Measurements from ENCODE around the gene PRKCA. TPM values are rescaled to one million over a fixed set of nuclear protein-coding genes. Genes with fewer than 3 reads are reported as not detected.

PRKCA gene
- total and polyA plus RNA-seq, 4 experiments from 2014 or later = 1.1 to 107 (median 56.1) TPM

GRCh38 chr17:66790501-66791061, 488.2 kb downstream of the PRKCA start:
- H3K27ac ChIP-seq (ENCODE audit: low read depth, low read length) = no peak overlapping the region
- no peaks in the 10 kb centered on the region for H3K27me3 ChIP-seq (ENCODE audit: insufficient read depth, low read length)
- no peaks in the 10 kb centered on the region for H3K9me3 ChIP-seq (ENCODE audit: control insufficient read depth in 1 of 2, low read length in 2 of 2)
- no peak for DNase-seq
- Mint-ChIP-seq H3K36me3 (peaks cover 71 to 80% of the 10 kb centered on the region in 2 donors), H3K4me3 (no peak overlapping the region), H3K9me3 (peaks cover 0 to 2% (median 0%) of the 10 kb centered on the region in 8 donors), H3K27me3 (no peaks in the 10 kb centered on the region), H3K27ac (no peak overlapping the region), H3K4me1 (peaks cover 0 to 5% (median 2%) of the 10 kb centered on the region in 4 donors)
- H3K36me3 ChIP-seq (ENCODE audit: insufficient read depth, low read length) = peaks cover 39% of the 10 kb centered on the region
- ChIA-PET CTCF (ENCODE audit: partially characterized antibody) (no interaction called here), POLR2A (ENCODE audit: partially characterized antibody) (no interaction called here)
- H3K4me3 ChIP-seq (ENCODE audit: low read length in 2 of 2) = no peak overlapping the region
- intact Hi-C loops (cut with micrococcal nuclease) = no loop called here
- no peaks in the 10 kb centered on the region for H3K4me1 ChIP-seq (ENCODE audit: insufficient read depth, low read length)

- Histone ChIP-seq H3K9me3 (ENCODE audit: control insufficient read depth in 1 of 2, low read length in 2 of 2) (no peaks in the 10 kb centered on the region), H3K4me1 (ENCODE audit: insufficient read depth, low read length) (no peaks in the 10 kb centered on the region), H3K4me3 (ENCODE audit: low read length in 2 of 2) (no peak overlapping the region), H3K27ac (ENCODE audit: low read depth, low read length) (no peak overlapping the region), H3K36me3 (ENCODE audit: insufficient read depth, low read length) (peaks cover 46% of the 10 kb centered on the region), H3K27me3 (ENCODE audit: insufficient read depth, low read length) (no peaks in the 10 kb centered on the region)
- peaks cover 76 to 83% of the 10 kb centered on the region in 2 donors for H3K36me3 Mint-ChIP-seq
- intact Hi-C loops (cut with micrococcal nuclease) = no loop called here
- no peak for DNase-seq
- H3K4me1 Mint-ChIP-seq = peaks cover 0 to 5% (median 2%) of the 10 kb centered on the region in 4 donors
- POLR2A ChIA-PET (ENCODE audit: partially characterized antibody) = no interaction called here
- peaks cover 0 to 2% (median 0%) of the 10 kb centered on the region in 8 donors for H3K9me3 Mint-ChIP-seq
- H3K4me3 Mint-ChIP-seq = no peak overlapping the region
- H3K27me3 Mint-ChIP-seq = no peaks in the 10 kb centered on the region
- CTCF ChIA-PET (ENCODE audit: partially characterized antibody) = no interaction called here
- peak overlapping the region in 3 of 7 donors; percentile 25 to 72 (median 45) for H3K27ac Mint-ChIP-seq
These were observed 488.9 kb downstream of the PRKCA start for GRCh38 chr17:66791347-66791746.

- intact Hi-C loops (cut with micrococcal nuclease) = no loop called here
- peak overlapping the region in 1 of 7 donors; percentile 27 for H3K27ac Mint-ChIP-seq
- peaks cover 0 to 2% (median 0%) of the 10 kb centered on the region in 8 donors for H3K9me3 Mint-ChIP-seq
- H3K36me3 Mint-ChIP-seq = peaks cover 70 to 71% of the 10 kb centered on the region in 2 donors
- Histone ChIP-seq H3K4me3 (ENCODE audit: low read length in 2 of 2) (no peak overlapping the region), H3K9me3 (ENCODE audit: control insufficient read depth in 1 of 2, low read length in 2 of 2) (no peaks in the 10 kb centered on the region), H3K36me3 (ENCODE audit: insufficient read depth, low read length) (peaks cover 36% of the 10 kb centered on the region), H3K27ac (ENCODE audit: low read depth, low read length) (no peak overlapping the region), H3K4me1 (ENCODE audit: insufficient read depth, low read length) (no peaks in the 10 kb centered on the region), H3K27me3 (ENCODE audit: insufficient read depth, low read length) (no peaks in the 10 kb centered on the region)
- DNase-seq = no peak
- no peak overlapping the region for H3K4me3 Mint-ChIP-seq
- H3K27me3 Mint-ChIP-seq = no peaks in the 10 kb centered on the region
- POLR2A ChIA-PET (ENCODE audit: partially characterized antibody) = interaction anchor here (0.8 kb wide), 1 partner anchor 91 kb away, joined by 3 read pairs; no protein-coding TSS in a partner anchor
- CTCF ChIA-PET (ENCODE audit: partially characterized antibody) = interaction anchor here (1.0 kb wide), 1 partner anchor 594 kb away, joined by 3 read pairs; no protein-coding TSS in a partner anchor
- H3K4me1 Mint-ChIP-seq = peaks cover 0 to 2% (median 0%) of the 10 kb centered on the region in 4 donors
These were observed 491.4 kb downstream of the PRKCA start for GRCh38 chr17:66793814-66794213.

GRCh38 chr17:66795486-66795885, 493.1 kb downstream of the PRKCA start:
- intact Hi-C loops (cut with micrococcal nuclease) = no loop called here
- Histone ChIP-seq H3K36me3 (ENCODE audit: insufficient read depth, low read length) (peaks cover 28% of the 10 kb centered on the region), H3K4me1 (ENCODE audit: insufficient read depth, low read length) (no peaks in the 10 kb centered on the region), H3K4me3 (ENCODE audit: low read length in 2 of 2) (no peak overlapping the region), H3K27ac (ENCODE audit: low read depth, low read length) (no peak overlapping the region), H3K9me3 (ENCODE audit: control insufficient read depth in 1 of 2, low read length in 2 of 2) (no peaks in the 10 kb centered on the region), H3K27me3 (ENCODE audit: insufficient read depth, low read length) (no peaks in the 10 kb centered on the region)
- Mint-ChIP-seq H3K27me3 (no peaks in the 10 kb centered on the region), H3K27ac (no peak overlapping the region), H3K4me3 (no peak overlapping the region), H3K4me1 (peaks cover 0 to 2% (median 0%) of the 10 kb centered on the region in 4 donors), H3K36me3 (peaks cover 61 to 63% of the 10 kb centered on the region in 2 donors), H3K9me3 (peaks cover 0 to 2% (median 0%) of the 10 kb centered on the region in 8 donors)
- no peak for DNase-seq
- POLR2A ChIA-PET (ENCODE audit: partially characterized antibody) = no interaction called here
- CTCF ChIA-PET (ENCODE audit: partially characterized antibody) = interaction anchor here (1.3 kb wide), 1 partner anchor 9 kb away, joined by 3 read pairs; no protein-coding TSS in a partner anchor

GRCh38 chr17:66799849-66800537, 497.6 kb downstream of the PRKCA start:
- Mint-ChIP-seq H3K9me3 (no peaks in the 10 kb centered on the region), H3K4me3 (no peak overlapping the region), H3K36me3 (peaks cover 54 to 55% of the 10 kb centered on the region in 2 donors), H3K4me1 (peaks cover 0 to 3% (median 0%) of the 10 kb centered on the region in 4 donors), H3K27me3 (no peaks in the 10 kb centered on the region), H3K27ac (peak overlapping the region in 2 of 7 donors; percentile 7 to 73)
- Histone ChIP-seq H3K9me3 (ENCODE audit: control insufficient read depth in 1 of 2, low read length in 2 of 2) (no peaks in the 10 kb centered on the region), H3K4me1 (ENCODE audit: insufficient read depth, low read length) (no peaks in the 10 kb centered on the region), H3K36me3 (ENCODE audit: insufficient read depth, low read length) (peaks cover 24% of the 10 kb centered on the region), H3K27ac (ENCODE audit: low read depth, low read length) (no peak overlapping the region), H3K4me3 (ENCODE audit: low read length in 2 of 2) (no peak overlapping the region), H3K27me3 (ENCODE audit: insufficient read depth, low read length) (no peaks in the 10 kb centered on the region)
- no peak for DNase-seq
- ChIA-PET POLR2A (ENCODE audit: partially characterized antibody) (no interaction called here), CTCF (ENCODE audit: partially characterized antibody) (no interaction called here)
- intact Hi-C loops (cut with micrococcal nuclease) = no loop called here

GRCh38 chr17:66803474-66803951, 501.1 kb downstream of the PRKCA start:
- Mint-ChIP-seq H3K4me1 (peaks cover 2 to 24% (median 8%) of the 10 kb centered on the region in 4 donors), H3K9me3 (peaks cover 0 to 2% (median 0%) of the 10 kb centered on the region in 8 donors), H3K4me3 (no peak overlapping the region), H3K36me3 (peaks cover 40 to 49% of the 10 kb centered on the region in 2 donors), H3K27me3 (no peaks in the 10 kb centered on the region), H3K27ac (no peak overlapping the region)
- no peaks in the 10 kb centered on the region for H3K36me3 ChIP-seq (ENCODE audit: insufficient read depth, low read length)
- no peaks in the 10 kb centered on the region for H3K9me3 ChIP-seq (ENCODE audit: control insufficient read depth in 1 of 2, low read length in 2 of 2)
- no peak overlapping the region for H3K4me3 ChIP-seq (ENCODE audit: low read length in 2 of 2)
- ChIA-PET POLR2A (ENCODE audit: partially characterized antibody) (no interaction called here), CTCF (ENCODE audit: partially characterized antibody) (no interaction called here)
- intact Hi-C loops (cut with micrococcal nuclease) = no loop called here
- H3K27me3 ChIP-seq (ENCODE audit: insufficient read depth, low read length) = no peaks in the 10 kb centered on the region
- no peak overlapping the region for H3K27ac ChIP-seq (ENCODE audit: low read depth, low read length)
- no peaks in the 10 kb centered on the region for H3K4me1 ChIP-seq (ENCODE audit: insufficient read depth, low read length)
- DNase-seq = no peak

GRCh38 chr17:66805567-66805966, 503.2 kb downstream of the PRKCA start:
- Mint-ChIP-seq H3K27ac (peak overlapping the region in 2 of 7 donors; percentile 14 to 76), H3K27me3 (no peaks in the 10 kb centered on the region), H3K4me1 (peaks cover 2 to 24% (median 8%) of the 10 kb centered on the region in 4 donors), H3K36me3 (peaks cover 36 to 44% of the 10 kb centered on the region in 2 donors), H3K4me3 (no peak overlapping the region), H3K9me3 (peaks cover 0 to 2% (median 0%) of the 10 kb centered on the region in 8 donors)
- DNase-seq = no peak
- intact Hi-C loops (cut with micrococcal nuclease) = no loop called here
- POLR2A ChIA-PET (ENCODE audit: partially characterized antibody) = no interaction called here
- Histone ChIP-seq H3K4me1 (ENCODE audit: insufficient read depth, low read length) (no peaks in the 10 kb centered on the region), H3K27me3 (ENCODE audit: insufficient read depth, low read length) (no peaks in the 10 kb centered on the region), H3K36me3 (ENCODE audit: insufficient read depth, low read length) (no peaks in the 10 kb centered on the region), H3K9me3 (ENCODE audit: control insufficient read depth in 1 of 2, low read length in 2 of 2) (no peaks in the 10 kb centered on the region), H3K27ac (ENCODE audit: low read depth, low read length) (no peak overlapping the region), H3K4me3 (ENCODE audit: low read length in 2 of 2) (no peak overlapping the region)
- CTCF ChIA-PET (ENCODE audit: partially characterized antibody) = no interaction called here

All from CD4-positive, alpha-beta memory T cell (primary cell).